Endothelial cell (in vitro differentiated cells): ENCODE measurements around the gene IQSEC1. TPM values are rescaled to one million over a fixed set of nuclear protein-coding genes. Genes with fewer than 3 reads are reported as not detected.

Experiments
- DNase-seq: peaks from one replicate; pipeline ENCODE4 v3.0.0; 2021; ENCODE audit warnings: low spot score
- H3K27ac Mint-ChIP-seq: one replicate; pipeline ENCODE4 v1.8.0; 2021; ENCODE audit warnings: mixed read lengths, inconsistent platforms; ENCODE audit not compliant: unreplicated experiment
- H3K27me3 Mint-ChIP-seq: one replicate; pipeline ENCODE4 v1.8.0; 2021; ENCODE audit warnings: mild to moderate bottlenecking, moderate library complexity, mixed read lengths, inconsistent platforms; ENCODE audit not compliant: unreplicated experiment
- H3K36me3 Mint-ChIP-seq: one replicate; pipeline ENCODE4 v1.8.0; 2021; ENCODE audit warnings: mild to moderate bottlenecking, low read depth, mixed read lengths, inconsistent platforms; ENCODE audit not compliant: unreplicated experiment
- H3K4me1 Mint-ChIP-seq: one replicate; pipeline ENCODE4 v1.8.0; 2021; ENCODE audit warnings: mild to moderate bottlenecking, mixed read lengths, inconsistent platforms; ENCODE audit not compliant: unreplicated experiment
- H3K4me3 Mint-ChIP-seq: one replicate; pipeline ENCODE4 v1.8.0; 2021; ENCODE audit warnings: mild to moderate bottlenecking, mixed read lengths, inconsistent platforms; ENCODE audit not compliant: unreplicated experiment
- H3K9me3 Mint-ChIP-seq: one replicate; pipeline ENCODE4 v1.8.0; 2021; ENCODE audit warnings: mixed read lengths, inconsistent platforms; ENCODE audit not compliant: unreplicated experiment
- total RNA-seq: library from RNA; stranded (reverse); fragmentation: NEBNext Ultra II Directional; extraction: Animal tissue kit (Norgen Biotek cat#: 25700); gene quantifications from one replicate; pipeline ENCODE4 v1.2.1, GENCODE V29; 2021; ENCODE audit not compliant: unreplicated experiment
- TF ChIP-seq, protein P1 (sequence below): fragments of 200-600 bp; sonication (generic); IDR thresholded peaks from one replicate; pipeline ENCODE4 v1.5.0; 2021; ENCODE audit warnings: antibody characterized with exemption; ENCODE audit not compliant: unreplicated experiment

IQSEC1 gene
- total RNA-seq, 1 donor from 2014 or later: 75.3 TPM

DNA sequence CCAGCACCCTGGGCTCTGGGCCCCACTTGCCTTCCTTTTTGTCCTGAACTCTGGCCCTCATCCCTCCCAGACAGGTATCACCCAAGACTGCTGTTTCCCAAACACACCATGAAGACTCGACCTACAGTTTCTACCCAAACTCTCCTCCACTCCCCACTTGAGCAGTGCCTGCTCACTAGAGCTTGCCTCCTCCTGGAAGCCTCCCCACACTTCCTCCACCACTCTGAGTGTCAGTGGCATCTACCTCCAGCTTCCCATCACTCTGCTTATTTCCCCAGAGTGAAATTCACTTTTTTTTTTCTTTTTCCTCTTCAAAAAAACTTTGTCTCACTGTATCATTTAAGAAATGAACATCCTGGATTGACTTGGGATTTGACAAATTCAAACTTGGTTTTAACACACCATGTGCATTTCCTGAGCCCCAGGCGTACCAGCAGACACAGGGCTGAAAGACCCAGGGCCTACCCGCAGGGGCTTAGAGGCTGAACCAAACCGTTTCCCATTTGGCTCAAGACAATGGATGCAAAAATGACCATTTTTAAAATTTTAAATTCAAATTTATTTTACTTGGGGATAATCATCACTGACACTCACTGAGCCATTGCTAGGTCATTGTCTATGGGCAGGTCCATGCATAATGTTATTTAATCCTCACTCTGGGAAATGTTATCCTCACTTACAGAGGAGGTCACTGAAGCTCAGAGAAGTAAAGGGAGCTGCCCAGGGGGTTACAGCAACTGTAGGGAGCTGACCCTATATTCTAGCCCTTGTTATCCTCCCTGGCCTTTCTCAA is 62.3 kb downstream of the IQSEC1 start:
- Mint-ChIP-seq H3K27ac (peak overlapping the region; percentile 76), H3K36me3 (peaks cover 6% of the 10 kb centered on the region), H3K4me3 (no peak overlapping the region), H3K9me3 (no peaks in the 10 kb centered on the region), H3K4me1 (peaks cover 20% of the 10 kb centered on the region), H3K27me3 (peaks cover 11% of the 10 kb centered on the region)
- DNase-seq: no peak
- TF ChIP-seq, protein P1, sequence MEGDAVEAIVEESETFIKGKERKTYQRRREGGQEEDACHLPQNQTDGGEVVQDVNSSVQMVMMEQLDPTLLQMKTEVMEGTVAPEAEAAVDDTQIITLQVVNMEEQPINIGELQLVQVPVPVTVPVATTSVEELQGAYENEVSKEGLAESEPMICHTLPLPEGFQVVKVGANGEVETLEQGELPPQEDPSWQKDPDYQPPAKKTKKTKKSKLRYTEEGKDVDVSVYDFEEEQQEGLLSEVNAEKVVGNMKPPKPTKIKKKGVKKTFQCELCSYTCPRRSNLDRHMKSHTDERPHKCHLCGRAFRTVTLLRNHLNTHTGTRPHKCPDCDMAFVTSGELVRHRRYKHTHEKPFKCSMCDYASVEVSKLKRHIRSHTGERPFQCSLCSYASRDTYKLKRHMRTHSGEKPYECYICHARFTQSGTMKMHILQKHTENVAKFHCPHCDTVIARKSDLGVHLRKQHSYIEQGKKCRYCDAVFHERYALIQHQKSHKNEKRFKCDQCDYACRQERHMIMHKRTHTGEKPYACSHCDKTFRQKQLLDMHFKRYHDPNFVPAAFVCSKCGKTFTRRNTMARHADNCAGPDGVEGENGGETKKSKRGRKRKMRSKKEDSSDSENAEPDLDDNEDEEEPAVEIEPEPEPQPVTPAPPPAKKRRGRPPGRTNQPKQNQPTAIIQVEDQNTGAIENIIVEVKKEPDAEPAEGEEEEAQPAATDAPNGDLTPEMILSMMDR: no peak

DNA sequence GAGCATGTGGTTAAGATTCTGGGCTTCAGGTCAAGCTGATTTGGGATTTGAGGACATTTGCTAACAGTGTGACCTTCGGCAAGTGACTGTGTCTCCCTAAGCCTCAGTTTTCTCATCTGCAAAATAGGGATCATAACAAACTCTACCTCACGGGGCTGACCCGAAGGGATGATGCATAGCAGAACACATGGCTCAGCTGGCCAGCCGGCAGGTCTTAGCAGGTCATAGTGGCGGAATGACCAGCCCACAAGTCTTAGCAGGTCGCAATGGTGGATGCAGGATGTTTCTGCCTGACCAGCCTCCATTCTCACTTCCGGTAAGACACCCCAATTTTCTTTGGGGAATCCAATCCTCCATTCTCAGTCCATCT is 63.3 kb downstream of the IQSEC1 start:
- no peak overlapping the region for H3K27ac Mint-ChIP-seq
- H3K27me3 Mint-ChIP-seq: peaks cover 13% of the 10 kb centered on the region
- no peak for DNase-seq
- peaks cover 20% of the 10 kb centered on the region for H3K4me1 Mint-ChIP-seq
- peaks cover 6% of the 10 kb centered on the region for H3K36me3 Mint-ChIP-seq
- H3K4me3 Mint-ChIP-seq: no peak overlapping the region
- no peaks in the 10 kb centered on the region for H3K9me3 Mint-ChIP-seq
- TF ChIP-seq, protein P1: no peak

DNA sequence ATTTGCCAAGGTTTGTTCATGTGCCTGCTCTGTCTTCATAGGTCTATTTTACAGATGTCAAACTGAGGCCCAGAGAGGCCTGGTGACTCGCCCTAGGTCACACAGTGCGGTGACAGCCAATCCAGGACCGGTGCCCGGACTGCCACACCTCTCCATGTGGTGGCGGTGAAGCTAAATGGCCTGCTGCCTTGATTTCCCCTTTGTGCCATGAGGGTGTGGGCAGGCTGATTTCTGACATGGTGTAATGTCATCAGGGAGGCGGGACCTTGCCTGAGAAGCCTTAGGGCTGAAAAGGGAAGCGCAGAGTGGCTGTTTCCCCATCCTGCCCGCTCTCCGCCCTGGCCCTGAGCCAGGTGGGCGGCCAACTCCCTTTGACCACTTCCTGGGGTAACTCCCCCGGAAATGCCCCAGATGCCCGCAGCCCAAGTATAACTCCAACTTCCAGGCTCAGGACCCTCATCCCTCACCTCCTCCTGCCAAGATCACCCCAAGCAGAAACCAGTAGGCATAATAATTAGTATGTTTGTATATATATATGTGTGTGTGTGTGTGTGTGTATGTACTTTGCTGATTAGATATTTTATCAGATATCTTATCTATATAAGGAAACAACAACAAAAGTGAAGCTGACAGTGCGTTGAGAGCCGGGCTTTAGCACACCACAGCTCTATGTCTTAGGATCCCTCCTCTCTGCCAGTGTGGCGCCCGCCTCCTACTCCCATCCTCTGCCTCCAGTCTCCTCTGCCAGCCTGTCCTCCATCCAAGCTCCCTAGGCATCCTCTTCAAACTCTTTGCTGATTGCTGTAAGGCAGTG is 63.9 kb downstream of the IQSEC1 start:
- TF ChIP-seq, protein P1: no peak
- DNase-seq: no peak
- no peak overlapping the region for H3K27ac Mint-ChIP-seq
- no peaks in the 10 kb centered on the region for H3K9me3 Mint-ChIP-seq
- H3K4me1 Mint-ChIP-seq: peaks cover 20% of the 10 kb centered on the region
- peaks cover 6% of the 10 kb centered on the region for H3K36me3 Mint-ChIP-seq
- H3K4me3 Mint-ChIP-seq: no peak overlapping the region
- peaks cover 13% of the 10 kb centered on the region for H3K27me3 Mint-ChIP-seq

DNA sequence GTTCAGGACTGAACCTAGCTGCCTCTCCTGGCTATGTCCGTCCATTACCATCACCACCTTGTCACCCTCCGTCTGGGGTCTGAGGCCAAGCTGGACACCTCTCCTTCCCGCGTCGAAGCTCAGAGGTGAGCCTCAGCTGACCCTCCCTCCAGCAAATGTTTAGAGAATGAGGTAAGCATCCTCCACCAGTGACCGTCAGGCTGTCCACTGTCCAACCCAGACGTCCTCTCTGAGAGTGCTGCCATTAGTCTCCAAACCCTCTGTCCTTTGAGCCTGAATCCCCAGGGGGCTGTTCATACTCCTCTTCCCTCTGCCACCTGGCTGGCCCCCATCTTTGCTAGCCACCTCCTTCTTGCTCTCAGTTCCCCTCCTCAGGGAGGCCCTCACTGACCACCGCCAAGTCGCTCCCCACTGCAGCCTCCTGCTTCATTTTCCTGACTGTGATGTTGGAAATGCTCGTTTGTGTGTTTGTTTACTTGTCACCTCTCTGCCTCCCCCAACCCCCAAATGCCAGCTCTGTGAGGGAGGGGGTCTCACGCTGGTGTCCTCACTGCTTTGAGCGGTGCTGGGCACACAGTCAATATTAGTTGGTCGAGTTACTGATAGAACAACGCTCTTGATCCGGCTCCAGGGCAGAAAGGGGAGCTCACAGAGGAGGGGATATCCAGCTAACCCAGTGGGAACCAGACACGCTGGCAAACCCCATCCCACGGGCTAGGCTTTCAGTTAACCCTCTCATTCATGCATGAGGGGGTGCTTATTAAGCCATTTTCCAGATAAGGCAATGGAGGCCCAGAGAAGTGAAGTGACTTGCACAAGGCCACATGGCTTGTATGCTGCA is 64.9 kb downstream of the IQSEC1 start:
- Mint-ChIP-seq H3K9me3 (no peaks in the 10 kb centered on the region), H3K27me3 (peaks cover 11% of the 10 kb centered on the region), H3K4me3 (peak overlapping the region; percentile 19), H3K4me1 (peaks cover 20% of the 10 kb centered on the region), H3K27ac (peak overlapping the region; percentile 21), H3K36me3 (peaks cover 6% of the 10 kb centered on the region)
- TF ChIP-seq, protein P1: no peak
- no peak for DNase-seq
